Activated CD8-positive, alpha-beta memory T cell treated with anti-CD3 and anti-CD28 coated beads for 4 hours (primary cell): ENCODE results near the gene TCFL5.

Experiments used
- DNase-seq, 2 donors: peaks; one replicate each; pipeline ENCODE4 v3.0.0-alpha.2; 2020; ENCODE audit warnings: low read depth in 2 of 2

Gene TCFL5

GRCh38 chr20:62895539-62895938 lies 33.9 kb upstream of the TCFL5 start:
- no peak for DNase-seq

GRCh38 chr20:62894261-62894660 lies 32.6 kb upstream of the TCFL5 start:
- no peak for DNase-seq

DNA sequence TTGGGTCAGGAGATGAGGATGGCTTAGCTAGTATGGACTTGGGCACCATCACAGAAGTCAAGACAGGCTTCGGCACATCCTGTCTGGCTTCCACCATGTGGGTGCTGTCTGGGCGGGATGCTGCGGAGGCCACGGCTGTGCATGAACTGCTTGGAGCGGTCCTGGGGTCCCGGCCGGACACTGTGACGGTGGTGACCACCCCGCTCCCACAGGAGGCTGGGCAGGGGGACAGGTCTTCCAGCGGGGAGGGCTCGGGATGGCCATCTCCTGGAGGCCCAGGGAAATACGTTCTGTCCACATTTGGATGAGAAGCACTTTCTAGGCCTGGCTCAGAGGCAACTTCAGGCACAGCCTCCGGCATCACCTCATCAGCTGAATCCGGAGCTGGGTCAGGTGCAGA lies 32.1 kb upstream of the TCFL5 start:
- no peak for DNase-seq

GRCh38 chr20:62892348-62893304 lies 31.0 kb upstream of the TCFL5 start:
- DNase-seq, result no peak

- no peak for DNase-seq
Observed at GRCh38 chr20:62891111-62891510, 29.5 kb upstream of the TCFL5 start.

GRCh38 chr20:62890444-62890843 lies 28.8 kb upstream of the TCFL5 start:
- DNase-seq, result no peak

GRCh38 chr20:62889871-62890270 lies 28.2 kb upstream of the TCFL5 start:
- no peak for DNase-seq

DNA sequence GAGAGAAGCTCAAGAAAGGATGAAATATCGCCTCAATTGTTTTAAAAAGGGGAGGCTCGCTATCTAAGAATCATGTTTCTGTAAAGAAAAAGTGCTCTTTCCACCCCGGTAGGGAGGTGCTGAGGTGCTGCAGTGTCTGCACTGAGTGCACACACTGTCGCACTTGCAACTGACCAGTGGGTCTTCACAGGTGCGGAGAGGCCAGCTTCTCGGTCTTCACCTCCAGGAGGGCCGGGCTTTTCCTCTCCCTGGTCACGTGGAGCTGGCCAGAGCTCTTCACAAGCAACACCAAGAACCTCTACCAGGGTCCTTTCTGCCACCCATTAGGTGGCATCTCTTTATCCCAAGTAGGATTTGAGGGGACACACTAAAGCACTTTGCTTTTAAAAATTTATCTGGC lies 27.8 kb upstream of the TCFL5 start:
- DNase-seq, result no peak

- no peak for DNase-seq
Observed at GRCh38 chr20:62888910-62889309, 27.3 kb upstream of the TCFL5 start.

- DNase-seq, result no peak
Observed at GRCh38 chr20:62888406-62888805, 26.8 kb upstream of the TCFL5 start.

- DNase-seq, result no peak
Observed at GRCh38 chr20:62887860-62888239, 26.2 kb upstream of the TCFL5 start.

DNA sequence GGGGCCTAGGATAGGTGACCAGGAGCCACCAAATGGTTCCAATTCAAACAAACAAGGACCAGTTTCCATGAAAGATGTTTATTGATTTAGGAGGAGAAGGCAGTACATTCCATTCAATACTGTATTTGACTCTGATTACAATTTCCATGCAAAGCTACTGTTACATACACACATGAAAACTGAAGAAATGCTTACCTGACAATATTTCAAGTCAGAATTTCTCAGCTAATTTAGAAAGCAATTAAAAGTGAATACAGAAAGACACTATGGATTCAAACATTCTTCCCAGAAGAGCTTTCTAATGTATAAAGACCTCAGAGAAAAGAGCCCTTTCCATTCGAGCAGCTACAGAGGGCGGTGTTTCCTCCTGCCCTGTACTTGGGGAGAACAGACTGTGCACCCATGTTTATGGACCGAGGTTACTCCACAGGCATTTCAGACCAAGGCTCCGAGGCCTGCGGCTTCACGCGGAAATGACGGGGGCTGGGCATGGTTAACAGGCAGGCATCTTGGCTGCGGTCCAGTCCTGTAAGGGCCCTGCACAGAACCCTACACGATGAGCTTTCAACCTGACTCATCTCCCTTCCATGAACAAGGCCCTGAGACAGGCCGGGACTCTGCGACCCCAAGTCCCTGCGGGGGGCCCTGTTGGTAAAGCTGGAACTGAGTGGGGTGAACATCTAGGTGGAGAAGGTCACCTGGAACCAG lies 25.7 kb upstream of the TCFL5 start:
- DNase-seq, result peak in 1 of 2 donors; percentile 16

DNA sequence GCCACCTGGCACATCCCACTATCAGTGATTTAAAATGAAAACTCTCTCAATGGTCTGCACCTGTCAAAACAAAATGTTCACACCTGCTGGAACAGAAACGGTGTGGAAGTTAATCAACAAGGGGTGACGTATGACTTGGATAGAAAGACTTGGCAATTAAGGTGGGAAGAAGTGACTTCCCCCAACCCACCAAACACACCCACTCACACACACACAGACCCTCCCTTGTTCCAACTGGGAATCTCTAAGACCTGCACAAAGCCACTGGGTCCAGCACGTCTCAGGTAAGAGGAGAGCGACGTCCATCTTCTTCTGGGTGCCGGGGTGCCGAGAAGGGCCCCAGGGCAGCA lies 25.1 kb upstream of the TCFL5 start:
- DNase-seq, result no peak

DNA sequence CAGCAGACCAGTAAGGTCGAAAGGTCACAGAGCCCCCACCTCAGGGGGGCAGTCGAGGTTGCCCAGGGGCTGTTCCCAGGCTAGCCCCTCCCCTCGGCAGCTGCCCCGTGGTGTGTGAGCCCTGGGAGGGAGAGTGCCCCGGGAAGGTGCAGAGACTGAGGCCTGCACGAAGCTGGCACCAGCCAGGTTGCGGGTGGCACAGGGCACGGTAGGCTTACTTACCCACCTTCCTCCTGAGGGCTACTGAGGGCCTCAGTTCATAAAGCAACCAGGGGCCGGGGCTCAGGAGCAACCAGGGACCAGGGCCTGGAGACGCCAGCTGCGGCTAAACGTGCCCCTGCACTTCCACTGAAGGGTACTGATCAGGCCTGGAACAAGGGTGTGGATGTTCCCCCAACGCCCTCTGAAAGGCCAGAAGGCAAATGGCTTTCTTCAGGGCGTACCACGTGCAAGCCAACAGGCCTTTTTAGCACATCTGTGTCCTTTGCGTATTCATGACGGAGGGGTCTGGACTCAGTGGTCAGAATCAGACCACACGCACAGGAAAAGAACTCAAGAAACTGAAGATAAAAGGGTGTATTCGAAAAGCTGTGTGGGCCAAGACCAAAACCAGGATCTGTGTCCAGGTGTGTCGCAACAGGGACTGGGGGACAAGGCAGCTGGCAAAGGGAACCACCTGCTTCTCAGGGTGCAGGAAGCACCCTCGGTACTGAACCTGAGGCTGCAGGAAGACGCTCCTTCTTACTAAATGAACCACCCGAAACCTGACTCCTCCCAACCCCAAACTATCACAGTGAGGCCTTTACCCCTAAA lies 24.5 kb upstream of the TCFL5 start:
- no peak for DNase-seq

DNA sequence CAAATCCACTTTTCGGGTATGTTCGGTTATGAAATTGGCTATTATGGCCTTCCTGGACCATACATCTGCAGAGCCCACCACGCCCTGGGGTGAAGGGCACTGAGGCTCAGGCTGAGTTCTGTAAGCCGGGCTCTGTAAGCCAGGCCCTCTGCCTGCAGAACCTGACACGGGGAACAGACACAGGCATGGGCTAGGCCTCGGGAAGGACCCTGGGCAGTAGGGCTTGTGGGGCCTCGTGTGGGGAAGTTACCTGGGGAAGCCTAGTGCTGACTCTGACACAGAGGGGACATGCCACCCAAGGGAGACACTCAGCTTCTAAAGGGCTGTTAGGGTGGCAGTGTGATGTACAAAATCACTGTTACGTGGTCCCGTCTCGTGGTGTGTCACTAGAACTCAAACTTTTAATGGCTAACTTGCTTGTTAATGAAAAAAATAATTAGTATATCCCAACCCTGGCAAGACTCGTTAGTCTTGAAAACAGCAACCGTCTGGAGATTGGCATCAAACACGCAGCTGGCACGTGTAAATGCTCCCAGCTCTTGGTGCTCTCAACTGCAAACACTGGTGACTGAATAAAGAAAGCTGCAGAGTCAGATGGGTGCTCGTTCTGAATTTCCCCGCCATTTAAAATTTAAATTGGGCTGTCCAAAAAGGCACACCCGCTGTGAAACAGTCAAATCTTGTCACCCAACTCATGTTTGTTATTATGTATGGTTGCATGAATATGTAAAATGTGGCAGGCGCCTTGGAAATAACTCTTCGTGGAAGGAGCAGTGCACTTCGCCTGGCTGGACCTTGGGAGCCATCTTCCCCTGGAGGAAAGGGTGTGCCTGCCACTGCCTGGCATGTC lies 23.6 kb upstream of the TCFL5 start:
- DNase-seq, result no peak

DNA sequence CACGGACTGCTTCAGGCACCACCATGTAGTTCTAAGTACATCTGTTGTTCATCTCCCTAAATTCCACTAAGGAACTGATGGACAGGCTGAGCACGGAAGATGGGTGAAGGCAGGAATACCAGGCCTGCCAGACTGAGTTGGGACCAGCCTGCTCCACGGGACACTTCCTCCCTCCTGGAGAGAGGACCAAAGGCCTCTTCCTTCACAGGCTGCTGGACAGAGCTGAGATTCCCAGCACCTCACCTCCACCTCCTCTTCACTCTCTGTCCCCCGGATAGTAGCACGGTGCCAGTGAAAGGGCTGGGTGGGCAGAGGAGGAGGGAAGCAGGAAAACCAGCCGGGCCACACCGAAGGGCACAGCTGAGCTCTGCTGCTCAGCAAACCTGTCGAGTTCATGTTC lies 22.9 kb upstream of the TCFL5 start:
- no peak for DNase-seq

- DNase-seq, result no peak
Observed at GRCh38 chr20:62882426-62882825, 20.8 kb upstream of the TCFL5 start.

GRCh38 chr20:62881662-62882395 lies 20.2 kb upstream of the TCFL5 start:
- DNase-seq, result no peak

DNA sequence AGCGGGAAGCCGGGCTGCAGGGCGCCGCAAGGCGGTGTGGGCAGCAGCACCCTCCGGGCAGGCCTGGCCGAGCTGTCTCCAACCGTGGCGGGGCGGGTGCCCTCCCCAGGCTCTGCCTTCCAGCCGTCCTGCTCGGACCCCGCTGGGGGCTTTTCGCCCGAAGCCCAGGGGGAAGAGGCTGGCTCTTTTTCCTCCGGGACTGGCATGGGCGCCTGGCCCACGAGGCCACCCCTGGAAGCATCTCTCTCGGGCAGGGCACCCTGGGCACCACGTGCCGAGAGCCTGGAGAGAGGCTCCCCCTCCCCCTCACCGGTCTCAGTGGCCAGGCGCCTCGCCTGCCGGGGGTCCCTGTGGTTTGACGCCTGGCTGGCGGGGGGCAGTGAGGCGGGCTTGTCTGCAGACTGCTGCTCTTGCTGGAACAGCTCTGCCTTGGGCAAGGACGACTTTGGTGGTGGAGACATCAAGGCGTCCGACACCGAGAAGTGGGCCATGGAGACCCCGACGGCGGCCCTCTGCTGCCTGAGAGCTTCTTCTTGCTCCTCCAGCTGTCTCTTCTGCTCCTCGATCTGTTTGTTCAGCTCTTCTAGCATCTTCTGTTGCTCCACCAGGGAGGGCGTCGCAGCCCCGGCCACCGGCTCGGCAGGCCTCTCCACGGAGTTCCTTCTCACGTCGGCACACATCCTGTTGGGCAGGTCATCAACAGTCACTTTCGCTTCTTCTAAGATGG lies 19.5 kb upstream of the TCFL5 start:
- DNase-seq, result no peak
